AG04450 (cell line): ENCODE data around the gene ZNF385D. TPM values are rescaled to one million over a fixed set of nuclear protein-coding genes. Genes with fewer than 3 reads are reported as not detected.
"Not testable (repeated sequence)": the region's sequence is repeated elsewhere in the genome, so short reads cannot be mapped to it uniquely, and the experiment has no call there.

ENCODE experiments used
- CTCF ChIA-PET: fragments of 300-600, 350-600 bp; formaldehyde crosslinking; extraction: SDS; loops from one replicate; lab custom pipeline; 2022; ENCODE audit warnings: antibody characterized with exemption, inconsistent platforms; lab: Charles Lee
- POLR2A ChIA-PET: fragments of 350-600 bp; formaldehyde crosslinking; extraction: SDS; loops from one replicate; lab custom pipeline; 2021; ENCODE audit warnings: antibody characterized with exemption, inconsistent platforms; lab: Yijun Ruan, JAX
- DNase-seq: peaks from one replicate; pipeline ENCODE4 v3.0.0-alpha.2; 2011; ENCODE audit warnings: low read depth, low spot score
- H3K27ac ChIP-seq: one replicate; pipeline ENCODE4 v1.5.1; 2012; ENCODE audit warnings: low read depth, low read length, control low read depth
- H3K27me3 ChIP-seq: one replicate; pipeline ENCODE4 v1.6.0; 2012; ENCODE audit warnings: low read length; ENCODE audit not compliant: control insufficient read depth, insufficient read depth
- H3K4me3 ChIP-seq: 2 replicates; pipeline ENCODE4 v1.5.1; 2011; ENCODE audit warnings: mild to moderate bottlenecking, low read depth, low read length, control low read depth
- H3K9me3 ChIP-seq: 2 replicates; pipeline ENCODE4 v1.5.1; 2012; ENCODE audit warnings: low read length; ENCODE audit not compliant: control insufficient read depth, insufficient read depth
- polyA plus RNA-seq: library from polyadenylated mRNA; depleted of rRNA; stranded (reverse); fragments of >200 nt; gene quantifications from 2 replicates; pipeline ENCODE4 v1.2.3, GENCODE V29; 2011
- TF ChIP-seq, protein P1 (sequence below): IDR thresholded peaks from 2 replicates; pipeline ENCODE4 v1.5.1; 2011; ENCODE audit warnings: low read depth, low read length, control low read depth, inconsistent platforms

The ZNF385D gene
- polyA plus RNA-seq, 1 experiment: 0.10 TPM

DNA sequence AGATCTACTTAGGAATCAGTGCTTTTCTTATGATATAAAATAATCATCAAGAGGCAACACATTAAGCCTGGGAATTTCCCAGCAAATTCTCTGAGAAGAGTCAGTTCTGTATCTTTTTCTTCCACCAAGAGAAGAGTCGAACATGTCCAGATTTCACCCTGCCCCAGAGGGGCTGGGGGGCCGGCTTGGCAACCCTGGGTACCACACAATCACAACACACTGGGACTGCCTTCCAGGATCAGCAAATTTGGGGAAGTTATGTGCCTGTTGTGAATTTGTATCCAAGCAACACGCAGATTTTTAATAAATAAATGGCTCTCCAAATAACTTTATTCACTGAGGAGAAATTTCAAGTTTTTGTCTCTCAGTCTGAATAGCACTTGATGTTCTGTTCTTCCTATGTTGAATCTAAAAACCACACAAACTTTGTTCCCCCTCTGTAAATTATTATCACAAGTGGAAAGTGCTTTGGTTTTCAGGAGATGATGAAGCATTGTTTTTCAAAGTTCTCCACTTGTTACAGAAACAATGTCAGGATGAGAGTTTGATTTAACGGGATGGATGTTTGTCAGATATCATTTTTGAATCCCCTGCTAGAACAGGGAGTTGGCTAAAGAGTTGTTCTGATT is 357.2 kb downstream of the ZNF385D start:
- POLR2A ChIA-PET: no interaction called here
- DNase-seq: no peak
- TF ChIP-seq, protein P1, sequence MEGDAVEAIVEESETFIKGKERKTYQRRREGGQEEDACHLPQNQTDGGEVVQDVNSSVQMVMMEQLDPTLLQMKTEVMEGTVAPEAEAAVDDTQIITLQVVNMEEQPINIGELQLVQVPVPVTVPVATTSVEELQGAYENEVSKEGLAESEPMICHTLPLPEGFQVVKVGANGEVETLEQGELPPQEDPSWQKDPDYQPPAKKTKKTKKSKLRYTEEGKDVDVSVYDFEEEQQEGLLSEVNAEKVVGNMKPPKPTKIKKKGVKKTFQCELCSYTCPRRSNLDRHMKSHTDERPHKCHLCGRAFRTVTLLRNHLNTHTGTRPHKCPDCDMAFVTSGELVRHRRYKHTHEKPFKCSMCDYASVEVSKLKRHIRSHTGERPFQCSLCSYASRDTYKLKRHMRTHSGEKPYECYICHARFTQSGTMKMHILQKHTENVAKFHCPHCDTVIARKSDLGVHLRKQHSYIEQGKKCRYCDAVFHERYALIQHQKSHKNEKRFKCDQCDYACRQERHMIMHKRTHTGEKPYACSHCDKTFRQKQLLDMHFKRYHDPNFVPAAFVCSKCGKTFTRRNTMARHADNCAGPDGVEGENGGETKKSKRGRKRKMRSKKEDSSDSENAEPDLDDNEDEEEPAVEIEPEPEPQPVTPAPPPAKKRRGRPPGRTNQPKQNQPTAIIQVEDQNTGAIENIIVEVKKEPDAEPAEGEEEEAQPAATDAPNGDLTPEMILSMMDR: no peak
- Histone ChIP-seq H3K27me3 (no peaks in the 10 kb centered on the region), H3K27ac (no peak overlapping the region), H3K4me3 (no peak overlapping the region), H3K9me3 (no peaks in the 10 kb centered on the region)
- CTCF ChIA-PET: no interaction called here

GRCh38 chr3:21392526-21392925 is 358.5 kb downstream of the ZNF385D start:
- peaks cover under 1% of the 10 kb centered on the region; the same call in 1 of the 2 replicates for H3K9me3 ChIP-seq
- no peak overlapping the region for H3K4me3 ChIP-seq
- H3K27ac ChIP-seq: no peak overlapping the region
- no peak for DNase-seq
- H3K27me3 ChIP-seq: no peaks in the 10 kb centered on the region
- TF ChIP-seq, protein P1: no peak
- ChIA-PET CTCF (no interaction called here), POLR2A (no interaction called here)

- ChIA-PET POLR2A (no interaction called here), CTCF (no interaction called here)
- DNase-seq: no peak
- Histone ChIP-seq H3K27ac (no peak overlapping the region), H3K4me3 (no peak overlapping the region), H3K27me3 (no peaks in the 10 kb centered on the region), H3K9me3 (peaks cover 7% of the 10 kb centered on the region; the same call in 1 of the 2 replicates)
- TF ChIP-seq, protein P1: no peak
These were observed 360.2 kb downstream of the ZNF385D start for GRCh38 chr3:21390856-21391255.

DNA sequence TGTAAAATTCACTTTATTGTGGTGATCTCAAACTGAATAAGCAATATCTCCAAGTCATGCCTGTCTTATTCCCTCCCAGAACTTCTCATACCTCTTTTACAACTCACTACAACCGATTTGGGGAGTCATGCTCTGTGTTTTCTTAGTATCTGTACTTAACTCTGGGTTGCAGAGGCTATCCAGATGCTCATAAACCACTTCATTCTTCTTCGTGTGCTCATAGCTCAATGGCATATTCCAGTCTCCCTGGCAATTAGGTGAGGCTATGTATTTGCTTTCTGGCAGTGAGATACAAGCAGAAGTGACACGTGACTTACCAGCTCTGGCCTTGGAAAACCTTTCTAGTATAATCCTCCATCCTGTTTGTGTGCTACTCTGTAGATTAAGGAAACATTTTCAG is 360.9 kb downstream of the ZNF385D start:
- ChIA-PET CTCF (no interaction called here), POLR2A (no interaction called here)
- TF ChIP-seq, protein P1: no peak
- Histone ChIP-seq H3K9me3 (peaks cover 7% of the 10 kb centered on the region; the same call in 1 of the 2 replicates), H3K27ac (no peak overlapping the region), H3K4me3 (no peak overlapping the region), H3K27me3 (no peaks in the 10 kb centered on the region)
- DNase-seq: no peak

GRCh38 chr3:21387142-21387826 is 363.7 kb downstream of the ZNF385D start:
- H3K27ac ChIP-seq, CTCF ChIA-PET, POLR2A ChIA-PET, DNase-seq, H3K9me3 ChIP-seq, H3K4me3 ChIP-seq, H3K27me3 ChIP-seq: not testable (repeated sequence)

- H3K27ac ChIP-seq, H3K9me3 ChIP-seq, POLR2A ChIA-PET, CTCF ChIA-PET, H3K4me3 ChIP-seq, H3K27me3 ChIP-seq, DNase-seq: not testable (repeated sequence)
These were observed 373.0 kb downstream of the ZNF385D start for GRCh38 chr3:21378036-21378435.
